Mucosa of descending colon (tissue), 3 donors: ENCODE data around the gene SUSD5. TPM values are rescaled to one million over a fixed set of nuclear protein-coding genes. Genes with fewer than 3 reads are reported as not detected.

Source experiments
- ATAC-seq: fragments of 200-7000 bp; cut with Tn5 transposase; one replicate; pipeline ENCODE4 v1.9.1; 2020; ENCODE audit warnings: mild to moderate bottlenecking, moderate library complexity
- DNase-seq, 3 donors: peaks; one replicate each; pipeline ENCODE4 v3.0.0-alpha.2; 2020
- H3K36me3 ChIP-seq: fragments of 200-600 bp; one replicate; pipeline ENCODE4 v1.8.0; 2021; ENCODE audit warnings: low read depth, mild to moderate bottlenecking
- H3K4me1 ChIP-seq: fragments of 200-600 bp; one replicate; pipeline ENCODE4 v1.8.0; 2021; ENCODE audit warnings: low read depth, mild to moderate bottlenecking
- H3K4me3 ChIP-seq: fragments of 200-600 bp; one replicate; pipeline ENCODE4 v1.8.0; 2021; ENCODE audit warnings: mild to moderate bottlenecking
- H3K9me3 ChIP-seq: fragments of 200-600 bp; one replicate; pipeline ENCODE4 v1.8.0; 2021; ENCODE audit warnings: mild to moderate bottlenecking
- intact Hi-C, 2 donors: fragments of 100-400 bp; cut with DNase I in 1 of 2; cut with micrococcal nuclease in 1 of 2; formaldehyde crosslinking; loops; one replicate each; pipeline versions ENCODE4 v1.11.0 to v1.11.1; 2022; cut with DNase I, micrococcal nuclease
- total RNA-seq, 3 donors: library from RNA; stranded (reverse); fragmentation: NEBNext Ultra II Directional in 2 of 3; extraction: Animal tissue kit (Norgen Biotek cat#: 25700) in 2 of 3; gene quantifications; one replicate each; pipeline versions ENCODE4 v1.2.1 to v1.2.4, GENCODE V29; 2021 to 2023
- TF ChIP-seq, protein P1 (sequence below): fragments of 200-600 bp; IDR thresholded peaks from one replicate; pipeline ENCODE4 v1.8.0; 2022; ENCODE audit warnings: antibody characterized with exemption, mild to moderate bottlenecking
- donor health status: DM: no; HTN: no; CAD: no; lungs with moderate emphysema.
- donor health status: DM: no; HTN: no; CAD: no.
- donor health status: DM: no; HTN: yes; CAD: no.

The SUSD5 gene
- total RNA-seq, 3 donors from 2014 or later: 0.20 to 1.8 (median 0.60) TPM

- Histone ChIP-seq H3K4me3 (no peak overlapping the region), H3K4me1 (no peaks in the 10 kb centered on the region), H3K9me3 (no peaks in the 10 kb centered on the region), H3K36me3 (no peaks in the 10 kb centered on the region)
- DNase-seq: no peak
- TF ChIP-seq, protein P1, sequence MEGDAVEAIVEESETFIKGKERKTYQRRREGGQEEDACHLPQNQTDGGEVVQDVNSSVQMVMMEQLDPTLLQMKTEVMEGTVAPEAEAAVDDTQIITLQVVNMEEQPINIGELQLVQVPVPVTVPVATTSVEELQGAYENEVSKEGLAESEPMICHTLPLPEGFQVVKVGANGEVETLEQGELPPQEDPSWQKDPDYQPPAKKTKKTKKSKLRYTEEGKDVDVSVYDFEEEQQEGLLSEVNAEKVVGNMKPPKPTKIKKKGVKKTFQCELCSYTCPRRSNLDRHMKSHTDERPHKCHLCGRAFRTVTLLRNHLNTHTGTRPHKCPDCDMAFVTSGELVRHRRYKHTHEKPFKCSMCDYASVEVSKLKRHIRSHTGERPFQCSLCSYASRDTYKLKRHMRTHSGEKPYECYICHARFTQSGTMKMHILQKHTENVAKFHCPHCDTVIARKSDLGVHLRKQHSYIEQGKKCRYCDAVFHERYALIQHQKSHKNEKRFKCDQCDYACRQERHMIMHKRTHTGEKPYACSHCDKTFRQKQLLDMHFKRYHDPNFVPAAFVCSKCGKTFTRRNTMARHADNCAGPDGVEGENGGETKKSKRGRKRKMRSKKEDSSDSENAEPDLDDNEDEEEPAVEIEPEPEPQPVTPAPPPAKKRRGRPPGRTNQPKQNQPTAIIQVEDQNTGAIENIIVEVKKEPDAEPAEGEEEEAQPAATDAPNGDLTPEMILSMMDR: no peak
- ATAC-seq: no peak
- intact Hi-C loops: no loop called here
Observed at GRCh38 chr3:33240261-33240660, 21.7 kb upstream of the SUSD5 start.

- TF ChIP-seq, protein P1: no peak
- H3K4me1 ChIP-seq: no peaks in the 10 kb centered on the region
- intact Hi-C loops: no loop called here
- H3K9me3 ChIP-seq: no peaks in the 10 kb centered on the region
- no peak for DNase-seq
- no peaks in the 10 kb centered on the region for H3K36me3 ChIP-seq
- ATAC-seq: no peak
- no peak overlapping the region for H3K4me3 ChIP-seq
Observed at GRCh38 chr3:33238923-33239322, 20.3 kb upstream of the SUSD5 start.

DNA sequence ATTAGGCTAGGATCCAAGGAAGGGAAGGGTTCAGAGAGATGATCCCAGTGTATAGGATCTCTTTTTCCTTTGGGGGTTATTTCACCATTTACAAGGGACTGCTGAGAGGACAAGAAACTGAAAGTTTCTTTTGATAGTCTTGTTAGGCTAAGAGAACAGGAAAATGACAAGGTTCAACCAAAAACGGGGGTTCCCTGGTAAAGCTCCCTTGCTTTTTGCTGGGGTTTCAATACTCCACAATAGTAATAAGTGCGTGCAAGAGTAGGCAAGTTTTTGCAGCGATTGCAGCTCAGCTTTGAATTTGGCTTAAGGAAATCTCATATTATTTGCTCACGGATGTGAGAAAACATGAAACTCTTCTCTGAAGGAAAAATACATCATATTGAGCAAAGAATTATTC, 18.8 kb upstream of the SUSD5 start:
- TF ChIP-seq, protein P1: no peak
- no peak overlapping the region for H3K4me3 ChIP-seq
- intact Hi-C loops: no loop called here
- DNase-seq (no peak), ATAC-seq (no peak)
- H3K4me1 ChIP-seq: no peaks in the 10 kb centered on the region
- H3K9me3 ChIP-seq: no peaks in the 10 kb centered on the region
- no peaks in the 10 kb centered on the region for H3K36me3 ChIP-seq

- no peaks in the 10 kb centered on the region for H3K36me3 ChIP-seq
- TF ChIP-seq, protein P1: no peak
- H3K4me3 ChIP-seq: no peak overlapping the region
- DNase-seq: no peak
- H3K9me3 ChIP-seq: no peaks in the 10 kb centered on the region
- intact Hi-C loops: no loop called here
- H3K4me1 ChIP-seq: no peaks in the 10 kb centered on the region
- ATAC-seq: no peak
Observed at GRCh38 chr3:33236005-33236404, 17.4 kb upstream of the SUSD5 start.

DNA sequence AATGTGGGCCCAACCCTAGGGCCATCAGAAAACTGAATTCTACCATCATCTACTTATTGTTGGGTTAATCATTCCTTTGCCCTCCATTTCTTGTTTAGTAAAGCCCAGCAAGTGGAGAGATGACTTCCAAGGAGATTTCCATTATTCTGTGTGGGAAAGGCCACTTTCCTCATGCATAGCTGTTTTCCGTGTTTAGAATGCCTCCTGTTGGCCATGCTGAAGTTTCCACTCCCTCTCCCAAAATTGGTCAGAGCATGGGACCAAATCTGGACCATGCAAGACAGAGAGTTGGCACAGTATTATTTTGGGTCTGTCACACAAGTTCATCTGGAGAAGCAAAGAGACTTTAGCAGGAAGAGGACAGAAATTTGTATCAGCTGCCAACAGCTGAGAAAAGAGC, 15.3 kb upstream of the SUSD5 start:
- no peaks in the 10 kb centered on the region for H3K4me1 ChIP-seq
- H3K4me3 ChIP-seq: no peak overlapping the region
- TF ChIP-seq, protein P1: no peak
- DNase-seq (no peak), ATAC-seq (no peak)
- no peaks in the 10 kb centered on the region for H3K9me3 ChIP-seq
- no peaks in the 10 kb centered on the region for H3K36me3 ChIP-seq
- intact Hi-C loops: no loop called here

DNA sequence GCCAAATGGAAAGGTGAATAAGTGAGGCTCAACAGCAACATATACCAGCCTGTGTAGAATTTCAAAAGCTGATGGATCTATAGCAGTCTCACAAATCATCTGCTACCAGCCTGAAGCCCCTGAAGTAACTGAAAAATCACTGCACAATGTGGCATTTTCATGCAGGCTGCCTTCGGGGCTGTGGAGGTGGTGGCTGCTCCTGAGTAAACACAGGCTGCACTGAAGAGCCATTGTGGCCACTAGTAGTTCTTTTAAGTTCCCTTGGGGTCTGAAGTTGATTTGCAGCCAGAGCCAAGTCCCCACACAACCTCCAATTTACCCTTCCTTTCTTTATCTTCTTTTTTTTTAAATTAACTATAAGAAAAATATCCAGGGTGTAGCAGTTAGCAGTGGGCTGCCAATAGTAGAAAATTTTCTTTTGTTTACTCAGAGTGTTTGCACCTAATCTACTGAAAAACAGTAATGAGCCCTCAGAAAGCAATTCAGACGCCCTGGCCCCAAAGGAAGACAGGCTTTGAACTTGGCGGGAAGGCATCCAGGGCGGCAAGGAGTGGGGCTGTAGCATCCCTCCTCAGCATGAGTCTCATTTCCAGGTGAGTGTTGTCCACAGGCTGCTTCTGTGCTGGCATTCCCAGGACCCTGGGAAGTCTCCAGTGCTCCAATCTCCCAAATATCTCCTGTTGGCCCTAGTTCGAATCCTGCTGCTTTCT, 13.3 kb upstream of the SUSD5 start:
- TF ChIP-seq, protein P1: no peak
- DNase-seq: no peak
- H3K4me1 ChIP-seq: no peaks in the 10 kb centered on the region
- intact Hi-C loops: no loop called here
- no peaks in the 10 kb centered on the region for H3K36me3 ChIP-seq
- no peak for ATAC-seq
- H3K9me3 ChIP-seq: no peaks in the 10 kb centered on the region
- no peak overlapping the region for H3K4me3 ChIP-seq
